K562 (cell line): ENCODE data around the gene NUAK2. TPM values are rescaled to one million over a fixed set of nuclear protein-coding genes. Genes with fewer than 3 reads are reported as not detected.

ENCODE experiments used
- BHLHE40 ChIP-seq: IDR thresholded peaks from 2 replicates; pipeline ENCODE4 v1.6.1; 2011; ENCODE audit warnings: low read length, improper control_type of control experiment
- DMBX1 ChIP-seq: fragments of 250-450 bp; sonication (Bioruptor Pico); IDR thresholded peaks from 2 replicates; pipeline ENCODE4 v1.8.0; 2022; ENCODE audit warnings: inconsistent platforms, mild to moderate bottlenecking, moderate library complexity, borderline replicate concordance
- ESRRA ChIP-seq: fragments of 450-650 bp; IDR thresholded peaks from 2 replicates; pipeline ENCODE4 v1.6.1; 2014; ENCODE audit warnings: low read depth, mild to moderate bottlenecking, moderate library complexity, borderline replicate concordance
- FOXO4 ChIP-seq: fragments of 450-650 bp; formaldehyde crosslinking; IDR thresholded peaks from 2 replicates; pipeline ENCODE4 v1.4.0; 2020; ENCODE audit warnings: mild to moderate bottlenecking, moderate library complexity
- GABPB2 ChIP-seq: fragments of 250-450 bp; sonication (Bioruptor Pico); conservative IDR thresholded peaks from 2 replicates; pipeline ENCODE4 v1.5.1; 2021; ENCODE audit warnings: mild to moderate bottlenecking
- HNRNPUL1 ChIP-seq: fragments of 200-400 bp; formaldehyde crosslinking; IDR thresholded peaks from 2 replicates; pipeline ENCODE4 v1.6.1; 2017; ENCODE audit warnings: low read length
- KDM5B ChIP-seq: fragments of 200-600 bp; sonication (generic); IDR thresholded peaks from 2 replicates; pipeline ENCODE4 v1.6.1; 2012; ENCODE audit warnings: low read depth, mild to moderate bottlenecking, moderate library complexity, low read length, control low read depth, inconsistent platforms; ENCODE audit not compliant: insufficient replicate concordance
- NBN ChIP-seq: fragments of 450-650 bp; IDR thresholded peaks from 2 replicates; pipeline ENCODE4 v1.6.1; 2016; ENCODE audit warnings: low read depth, mild to moderate bottlenecking
- POLR2H ChIP-seq: IDR thresholded peaks from 2 replicates; pipeline ENCODE4 v1.6.1; 2016; ENCODE audit warnings: missing genetic modification characterization, low read depth, mild to moderate bottlenecking, control low read depth, missing compliant biosample characterization, moderate library complexity
- SAP30 ChIP-seq: fragments of 200-600 bp; sonication (generic); IDR thresholded peaks from 2 replicates; pipeline ENCODE4 v1.6.1; 2012; ENCODE audit warnings: borderline replicate concordance, low read depth, mild to moderate bottlenecking, moderate library complexity, low read length, control low read depth, inconsistent platforms; ENCODE audit not compliant: insufficient read depth, poor library complexity, severe bottlenecking
- SIX5 ChIP-seq, 2 experiments: IDR thresholded peaks; 2 replicates each; pipeline ENCODE4 v1.6.1; 2011; ENCODE audit warnings: low read length in 2 of 2, borderline replicate concordance in 1 of 2, low read depth in 1 of 2, mild to moderate bottlenecking in 1 of 2, moderate library complexity in 1 of 2; ENCODE audit not compliant: insufficient read depth in 1 of 2
- SRSF7 ChIP-seq: fragments of 200-400 bp; formaldehyde crosslinking; optimal IDR thresholded peaks from 2 replicates; pipeline ENCODE3; 2017; ENCODE audit warnings: mild to moderate bottlenecking, low read depth, low read length
- TFAM ChIP-seq: fragments of 250-450 bp; sonication (Bioruptor Pico); conservative IDR thresholded peaks from 2 replicates; pipeline ENCODE4 v1.5.0; 2021; ENCODE audit warnings: mild to moderate bottlenecking, moderate library complexity
- VEZF1 ChIP-seq: fragments of 200-800 bp; sonication (Bioruptor generic); IDR thresholded peaks from 2 replicates; pipeline ENCODE4 v1.6.1; 2017; ENCODE audit warnings: missing genetic modification characterization, missing compliant biosample characterization
- ZNF311 ChIP-seq: fragments of 250-450 bp; sonication (Bioruptor Pico); IDR thresholded peaks from 2 replicates; pipeline ENCODE4 v1.4.0; 2020; ENCODE audit warnings: mild to moderate bottlenecking, moderate library complexity
- ZNF316 ChIP-seq: fragments of 450-650 bp; IDR thresholded peaks from 2 replicates; pipeline ENCODE4 v1.6.1; 2016
- ZNF445 ChIP-seq: fragments of 250-450 bp; sonication (Bioruptor Pico); IDR thresholded peaks from 2 replicates; pipeline ENCODE4 v1.4.0; 2020; ENCODE audit warnings: low read depth, mild to moderate bottlenecking, moderate library complexity
- ZNF699 ChIP-seq: fragments of 250-450 bp; sonication (Bioruptor Pico); IDR thresholded peaks from 2 replicates; pipeline ENCODE4 v1.8.0; 2021; ENCODE audit warnings: mild to moderate bottlenecking, moderate library complexity; ENCODE audit not compliant: insufficient replicate concordance
- polyA plus RNA-seq, 8 experiments: library from polyadenylated mRNA; depleted of rRNA in 4 of 8; stranded (reverse) in 5 of 8; unstranded in 3 of 8; fragments of >200 nt; fragmentation: Nextera tagmentation in 2 of 8; fragmentation: Illumina TruSeq in 1 of 8; extraction: Ambion mirVana in 2 of 8; extraction: Trizol in 1 of 8; gene quantifications; 2 replicates each; pipeline versions ENCODE4 v1.2.1 to v1.2.3, GENCODE V29; 2011 to 2014; ENCODE audit warnings: inconsistent platforms in 1 of 8, missing spikeins in 1 of 8
- total RNA-seq, 7 experiments: library from RNA; depleted of rRNA in 6 of 7; stranded (reverse); fragments of >200 nt in 6 of 7; fragmentation: Illumina TruSeq in 2 of 7; extraction: Trizol in 2 of 7; gene quantifications; 2 replicates each; pipeline versions ENCODE4 v1.2.1 to v1.2.3, GENCODE V29; 2011 to 2021; ENCODE audit warnings: low replicate concordance in 1 of 7
- TF ChIP-seq, protein P1 (sequence below), 3 experiments: fragments of 200-800 bp in 1 of 3; sonication (Bioruptor generic) in 1 of 3; sonication (generic) in 1 of 3; formaldehyde crosslinking in 1 of 3; IDR thresholded peaks; 2 replicates each; pipeline versions ENCODE4 v1.6.1 to v1.8.0; 2016 to 2022; ENCODE audit warnings: mild to moderate bottlenecking in 2 of 3, missing compliant biosample characterization in 2 of 3, missing genetic modification characterization in 2 of 3, missing genetic modification reagents in 1 of 3
- TF ChIP-seq, protein P2 (sequence below): fragments of 250-450 bp; sonication (Bioruptor Pico); IDR thresholded peaks from 2 replicates; pipeline ENCODE4 v1.8.0; 2022; ENCODE audit warnings: moderate library complexity, mild to moderate bottlenecking, inconsistent platforms
- TF ChIP-seq, protein P3 (sequence below): fragments of 450-650 bp; formaldehyde crosslinking; IDR thresholded peaks from 2 replicates; pipeline ENCODE4 v1.4.0; 2022; ENCODE audit warnings: missing genetic modification characterization

Gene NUAK2
- total and polyA plus RNA-seq, 9 of the 15 experiments (the other 6 are each of a cell fraction or from before 2014, with no cell fraction given): 0.04 to 0.44 (median 0.14) TPM

GRCh38 chr1:205287767-205288559, 33.6 kb downstream of the NUAK2 start (continued):
- TF ChIP-seq, protein P1, sequence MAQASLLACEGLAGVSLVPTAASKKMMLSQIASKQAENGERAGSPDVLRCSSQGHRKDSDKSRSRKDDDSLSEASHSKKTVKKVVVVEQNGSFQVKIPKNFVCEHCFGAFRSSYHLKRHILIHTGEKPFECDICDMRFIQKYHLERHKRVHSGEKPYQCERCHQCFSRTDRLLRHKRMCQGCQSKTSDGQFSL (CRISPR knock-in tag; IDR thresholded peaks at IDR 0.05): no peak
- TF ChIP-seq, protein P1 (tag; IDR thresholded peaks at IDR 0.05): 0 out of 4 replicates have a peak, but pooled peaks of 1 of the 2 experiments have one; percentile 20
- no peak for TF ChIP-seq SIX5 (IDR thresholded peaks at IDR 0.05; ENCODE audit: borderline replicate concordance in 1 of 2, insufficient read depth in 1 of 2, low read depth in 1 of 2, low read length in 2 of 2)
- no peak for TF ChIP-seq DMBX1 (CRISPR knock-in tag)
- TF ChIP-seq FOXO4 (CRISPR knock-in tag): no peak
- TF ChIP-seq ZNF445 (CRISPR knock-in tag): no peak
- TF ChIP-seq VEZF1 (CRISPR knock-in tag): peak; percentile 72
- TF ChIP-seq HNRNPUL1: no peak
- no peak for TF ChIP-seq TFAM (CRISPR knock-in tag)
- no peak for TF ChIP-seq SRSF7
- TF ChIP-seq, protein P2, sequence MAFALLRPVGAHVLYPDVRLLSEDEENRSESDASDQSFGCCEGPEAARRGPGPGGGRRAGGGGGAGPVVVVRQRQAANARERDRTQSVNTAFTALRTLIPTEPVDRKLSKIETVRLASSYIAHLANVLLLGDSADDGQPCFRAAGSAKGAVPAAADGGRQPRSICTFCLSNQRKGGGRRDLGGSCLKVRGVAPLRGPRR (CRISPR knock-in tag): no peak
- no peak for TF ChIP-seq POLR2H
- TF ChIP-seq KDM5B: no peak
- TF ChIP-seq SAP30: no peak
- peak; percentile 59; the same call in 1 of the 2 replicates for TF ChIP-seq ESRRA
- no peak for TF ChIP-seq ZNF311
- TF ChIP-seq BHLHE40: no peak
- TF ChIP-seq ZNF316: no peak
- TF ChIP-seq, protein P3, sequence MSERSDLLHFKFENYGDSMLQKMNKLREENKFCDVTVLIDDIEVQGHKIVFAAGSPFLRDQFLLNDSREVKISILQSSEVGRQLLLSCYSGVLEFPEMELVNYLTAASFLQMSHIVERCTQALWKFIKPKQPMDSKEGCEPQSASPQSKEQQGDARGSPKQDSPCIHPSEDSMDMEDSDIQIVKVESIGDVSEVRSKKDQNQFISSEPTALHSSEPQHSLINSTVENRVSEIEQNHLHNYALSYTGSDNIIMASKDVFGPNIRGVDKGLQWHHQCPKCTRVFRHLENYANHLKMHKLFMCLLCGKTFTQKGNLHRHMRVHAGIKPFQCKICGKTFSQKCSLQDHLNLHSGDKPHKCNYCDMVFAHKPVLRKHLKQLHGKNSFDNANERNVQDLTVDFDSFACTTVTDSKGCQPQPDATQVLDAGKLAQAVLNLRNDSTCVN (CRISPR knock-in tag): 0 out of 2 replicates have a peak, but pooled peaks have one; percentile 27
- no peak for TF ChIP-seq NBN
- TF ChIP-seq GABPB2 (CRISPR knock-in tag): no peak
- TF ChIP-seq ZNF699 (CRISPR knock-in tag): no peak
